CD14-positive monocyte (primary cell): ENCODE measurements around the gene ADAM8. TPM values are rescaled to one million over a fixed set of nuclear protein-coding genes. Genes with fewer than 3 reads are reported as not detected.

Source experiments
- DNase-seq, 3 donors: peaks; one replicate each; pipeline ENCODE4 v3.0.0-alpha.2; 2011 to 2022
- H2AFZ ChIP-seq: 2 replicates; pipeline ENCODE4 v1.6.0; 2012; ENCODE audit warnings: mild to moderate bottlenecking, low read depth, low read length, inconsistent platforms; ENCODE audit not compliant: insufficient read depth, poor library complexity, severe bottlenecking
- H3K27ac ChIP-seq, 2 donors: 1 replicate in 1 of 2; 2 replicates in 1 of 2; pipeline ENCODE4 v1.5.1; 2012 to 2013; ENCODE audit warnings: low read length in 2 of 2, control low read depth in 1 of 2, inconsistent platforms in 1 of 2, low read depth in 1 of 2, mild to moderate bottlenecking in 1 of 2
- H3K27me3 ChIP-seq, 2 donors: one replicate each; pipeline versions ENCODE4 v1.6.0 to v1.6.1; 2011 to 2013; ENCODE audit warnings: low read length in 2 of 2; ENCODE audit not compliant: control insufficient read depth in 2 of 2, insufficient read depth in 2 of 2
- H3K36me3 ChIP-seq, 2 donors: replicated peaks in 1 of 2; 1 replicate in 1 of 2; 2 replicates in 1 of 2; pipeline versions ENCODE4 v1.5.1 to v1.6.1; 2012 to 2013; ENCODE audit warnings: low read length in 2 of 2, control low read depth in 1 of 2, inconsistent platforms in 1 of 2, mild to moderate bottlenecking in 1 of 2; ENCODE audit not compliant: insufficient read depth in 2 of 2, control insufficient read depth in 1 of 2
- H3K4me1 ChIP-seq, 2 donors: 1 replicate in 1 of 2; 2 replicates in 1 of 2; pipeline versions ENCODE4 v1.5.1 to v1.6.1; 2012 to 2013; ENCODE audit warnings: low read length in 2 of 2, control low read depth in 1 of 2, inconsistent platforms in 1 of 2, mild to moderate bottlenecking in 1 of 2, moderate library complexity in 1 of 2; ENCODE audit not compliant: insufficient read depth in 2 of 2, control insufficient read depth in 1 of 2
- H3K4me2 ChIP-seq: replicated peaks from 2 replicates; pipeline ENCODE3; 2012; ENCODE audit warnings: low read length, moderate library complexity, mild to moderate bottlenecking; ENCODE audit not compliant: poor library complexity, severe bottlenecking; ENCODE audit errors: extremely low read depth
- H3K4me3 ChIP-seq, 3 experiments: fragments of 200-600 bp in 1 of 3; sonication (generic) in 1 of 3; replicated peaks in 1 of 3; 1 replicate in 2 of 3; 2 replicates in 1 of 3; pipeline ENCODE4 v1.5.1; 2011 to 2013; ENCODE audit warnings: low read length in 3 of 3, mild to moderate bottlenecking in 3 of 3, control low read depth in 2 of 3, low read depth in 2 of 3, inconsistent platforms in 1 of 3, moderate library complexity in 1 of 3
- H3K79me2 ChIP-seq: 2 replicates; pipeline ENCODE4 v1.6.0; 2012; ENCODE audit warnings: mild to moderate bottlenecking, control low read depth, inconsistent platforms, low read length, moderate library complexity; ENCODE audit not compliant: insufficient read depth
- H3K9ac ChIP-seq: 2 replicates; pipeline ENCODE4 v1.6.0; 2017; ENCODE audit warnings: low read length, mild to moderate bottlenecking; ENCODE audit not compliant: insufficient read depth, poor library complexity, severe bottlenecking
- H3K9me3 ChIP-seq, 2 donors: replicated peaks in 1 of 2; 1 replicate in 1 of 2; 2 replicates in 1 of 2; pipeline versions ENCODE4 v1.5.1 to v1.6.1; 2012 to 2013; ENCODE audit warnings: low read length in 2 of 2, control low read depth in 1 of 2; ENCODE audit not compliant: control insufficient read depth in 1 of 2, insufficient read depth in 1 of 2
- H4K20me1 ChIP-seq: 2 replicates; pipeline ENCODE4 v1.6.0; 2012; ENCODE audit warnings: mild to moderate bottlenecking, low read length, control low read depth, moderate library complexity; ENCODE audit not compliant: insufficient read depth
- H3K27ac Mint-ChIP-seq, 7 donors: one replicate each; pipeline ENCODE4 v1.8.0; 2020; ENCODE audit warnings: mild to moderate bottlenecking in 7 of 7, mixed read lengths in 7 of 7, moderate library complexity in 6 of 7, inconsistent platforms in 2 of 7
- H3K27me3 Mint-ChIP-seq, 3 donors: one replicate each; pipeline ENCODE4 v1.8.0; 2021 to 2022; ENCODE audit warnings: low read depth in 3 of 3, mild to moderate bottlenecking in 3 of 3, mixed read lengths in 3 of 3, moderate library complexity in 3 of 3, inconsistent platforms in 1 of 3
- H3K36me3 Mint-ChIP-seq, 2 donors: one replicate each; pipeline ENCODE4 v1.8.0; 2020; ENCODE audit warnings: mixed read lengths in 2 of 2, inconsistent platforms in 1 of 2, mild to moderate bottlenecking in 1 of 2
- H3K4me1 Mint-ChIP-seq: one replicate; pipeline ENCODE4 v1.8.0; 2020; ENCODE audit warnings: mild to moderate bottlenecking, mixed read lengths
- H3K4me3 Mint-ChIP-seq, 2 donors: one replicate each; pipeline ENCODE4 v1.8.0; 2020; ENCODE audit warnings: mild to moderate bottlenecking in 2 of 2, mixed read lengths in 2 of 2, moderate library complexity in 1 of 2
- H3K9me3 Mint-ChIP-seq, 7 donors: one replicate each; pipeline ENCODE4 v1.8.0; 2020 to 2022; ENCODE audit warnings: mixed read lengths in 7 of 7, mild to moderate bottlenecking in 6 of 7, moderate library complexity in 6 of 7, inconsistent platforms in 2 of 7
- WGBS: methylation state at CpG from one replicate; pipeline ENCODE4 v1.1.5; 2013; ENCODE audit warnings: missing lambda C conversion rate; ENCODE audit not compliant: insufficient coverage; 5-methylcytosine and 5-hydroxymethylcytosine counted together
- intact Hi-C, 2 donors: fragments of 100-400 bp; cut with micrococcal nuclease; formaldehyde crosslinking; loops; one replicate each; pipeline versions ENCODE4 v1.15.0 to v1.15.1; 2023
- polyA plus RNA-seq, 3 donors: library from polyadenylated mRNA; depleted of rRNA in 1 of 3; unstranded in 2 of 3; stranded (reverse) in 1 of 3; fragments of 300-500 nt in 2 of 3; fragments of >200 nt in 1 of 3; fragmentation: Illumina TruSeq in 2 of 3; gene quantifications; 1 replicate in 2 of 3; 2 replicates in 1 of 3; pipeline ENCODE4 v1.2.3, GENCODE V29; 2012 to 2021
- TF ChIP-seq, protein P1 (sequence below): fragments of 200-600 bp; IDR thresholded peaks from one replicate; pipeline ENCODE4 v1.8.0; 2022; ENCODE audit warnings: antibody characterized with exemption, mild to moderate bottlenecking

ADAM8 gene
- polyA plus RNA-seq, 3 donors, result 32.7 to 228 (median 72.8) TPM

DNA sequence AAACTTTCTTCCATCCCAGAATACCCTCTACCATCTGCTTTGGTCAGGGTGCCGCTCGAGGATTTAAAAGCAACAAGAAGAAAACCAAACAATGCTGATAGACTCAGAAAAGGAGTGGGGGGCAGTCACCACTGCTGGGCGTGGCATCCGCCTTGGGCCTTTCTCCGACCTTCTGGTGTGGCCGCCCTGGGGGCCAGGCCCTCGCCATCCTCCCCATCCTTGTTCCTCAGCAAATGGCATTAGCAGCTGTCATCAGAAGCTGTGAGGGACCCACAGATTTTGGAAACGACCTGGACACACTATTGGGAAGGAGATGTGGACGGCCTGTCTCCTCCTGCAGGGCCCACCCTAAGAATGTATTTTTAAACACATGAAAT is 36.1 kb upstream of the ADAM8 start:
- 92% methylated on average over 5 of the region's 9 CpGs for WGBS
- Mint-ChIP-seq H3K27me3 (peaks cover 5 to 9% (median 7%) of the 10 kb centered on the region in 3 donors), H3K9me3 (peaks cover 0 to 7% (median 6%) of the 10 kb centered on the region in 7 donors), H3K4me3 (no peak overlapping the region), H3K36me3 (peaks cover 37 to 42% of the 10 kb centered on the region in 2 donors), H3K4me1 (peaks cover 8% of the 10 kb centered on the region), H3K27ac (no peak overlapping the region)
- Histone ChIP-seq H3K79me2 (peaks cover 15% of the 10 kb centered on the region), H3K4me2 (no peak overlapping the region), H3K4me1 (peaks cover 9 to 11% of the 10 kb centered on the region in 2 donors), H3K27me3 (no peaks in the 10 kb centered on the region), H3K9ac (no peak overlapping the region), H3K4me3 (no peak overlapping the region), H3K36me3 (peaks cover 25 to 40% of the 10 kb centered on the region in 2 donors), H3K9me3 (no peaks in the 10 kb centered on the region), H4K20me1 (peaks cover 10% of the 10 kb centered on the region), H2AFZ (no peak overlapping the region), H3K27ac (no peak overlapping the region)
- TF ChIP-seq, protein P1, sequence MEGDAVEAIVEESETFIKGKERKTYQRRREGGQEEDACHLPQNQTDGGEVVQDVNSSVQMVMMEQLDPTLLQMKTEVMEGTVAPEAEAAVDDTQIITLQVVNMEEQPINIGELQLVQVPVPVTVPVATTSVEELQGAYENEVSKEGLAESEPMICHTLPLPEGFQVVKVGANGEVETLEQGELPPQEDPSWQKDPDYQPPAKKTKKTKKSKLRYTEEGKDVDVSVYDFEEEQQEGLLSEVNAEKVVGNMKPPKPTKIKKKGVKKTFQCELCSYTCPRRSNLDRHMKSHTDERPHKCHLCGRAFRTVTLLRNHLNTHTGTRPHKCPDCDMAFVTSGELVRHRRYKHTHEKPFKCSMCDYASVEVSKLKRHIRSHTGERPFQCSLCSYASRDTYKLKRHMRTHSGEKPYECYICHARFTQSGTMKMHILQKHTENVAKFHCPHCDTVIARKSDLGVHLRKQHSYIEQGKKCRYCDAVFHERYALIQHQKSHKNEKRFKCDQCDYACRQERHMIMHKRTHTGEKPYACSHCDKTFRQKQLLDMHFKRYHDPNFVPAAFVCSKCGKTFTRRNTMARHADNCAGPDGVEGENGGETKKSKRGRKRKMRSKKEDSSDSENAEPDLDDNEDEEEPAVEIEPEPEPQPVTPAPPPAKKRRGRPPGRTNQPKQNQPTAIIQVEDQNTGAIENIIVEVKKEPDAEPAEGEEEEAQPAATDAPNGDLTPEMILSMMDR, result no peak
- intact Hi-C loops, result no loop called here
- DNase-seq, result no peak

DNA sequence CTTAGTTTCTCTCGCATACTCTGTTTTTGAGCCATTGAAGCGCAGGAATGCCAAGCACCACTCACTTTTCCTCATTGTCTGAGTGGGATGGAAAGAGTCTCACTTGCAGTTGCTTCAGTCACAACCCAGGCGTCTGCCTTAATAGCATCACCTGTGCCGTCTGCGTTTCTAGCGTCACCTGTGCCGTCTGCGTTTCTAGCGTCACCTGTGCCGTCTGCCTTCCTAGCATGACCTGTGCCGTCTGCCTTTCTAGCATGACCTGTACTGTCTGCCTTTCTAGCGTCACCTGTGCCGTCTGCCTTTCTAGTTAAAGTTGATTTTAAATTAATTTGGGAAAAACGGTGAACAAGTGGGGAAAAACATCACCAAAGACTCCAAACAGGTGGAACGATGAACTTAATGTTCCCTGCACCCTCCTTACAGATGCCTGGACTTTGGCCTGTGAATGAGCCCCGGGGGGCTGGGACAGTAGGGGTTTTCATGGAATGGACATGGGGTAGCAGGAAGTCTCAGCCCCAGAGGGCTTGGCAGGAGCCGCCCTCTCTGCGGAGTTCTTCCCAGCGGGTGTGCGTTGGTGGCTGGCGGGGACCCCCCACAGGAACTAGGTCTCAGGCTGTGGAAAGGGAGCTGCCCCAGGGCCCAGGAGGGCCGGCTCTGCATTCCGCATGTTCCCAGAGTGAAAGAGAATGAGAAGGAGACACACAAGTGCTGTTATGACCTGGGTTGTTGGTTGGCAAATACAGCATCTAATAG is 35.5 kb upstream of the ADAM8 start:
- Mint-ChIP-seq H3K4me3 (no peak overlapping the region), H3K9me3 (peaks cover 0 to 7% (median 6%) of the 10 kb centered on the region in 7 donors), H3K4me1 (peaks cover 14% of the 10 kb centered on the region), H3K36me3 (peaks cover 38 to 44% of the 10 kb centered on the region in 2 donors), H3K27me3 (peaks cover 5 to 9% (median 7%) of the 10 kb centered on the region in 3 donors), H3K27ac (peak overlapping the region in 2 of 7 donors; percentile 0 to 53)
- Histone ChIP-seq H3K4me3 (no peak overlapping the region), H3K4me1 (peaks cover 15 to 17% of the 10 kb centered on the region in 2 donors), H3K9me3 (no peaks in the 10 kb centered on the region), H3K36me3 (peaks cover 25 to 40% of the 10 kb centered on the region in 2 donors), H3K79me2 (peaks cover 21% of the 10 kb centered on the region), H3K27me3 (no peaks in the 10 kb centered on the region), H3K4me2 (no peak overlapping the region), H3K9ac (no peak overlapping the region), H2AFZ (no peak overlapping the region), H4K20me1 (peaks cover 10% of the 10 kb centered on the region), H3K27ac (no peak overlapping the region)
- TF ChIP-seq, protein P1, result no peak
- WGBS, result 99% methylated on average over 15 of the region's 23 CpGs
- intact Hi-C loops, result no loop called here
- DNase-seq, result no peak
